GM13977 (cell line): ENCODE measurements around the gene GCNA.

Experiments used
- DNase-seq: peaks from one replicate; pipeline ENCODE4 v3.0.0; 2012; ENCODE audit warnings: low spot score
- in situ Hi-C: fragments of 300-500 bp; cut with MboI; formaldehyde crosslinking; loops from one replicate; pipeline ENCODE4 v1.12.0; 2022; ENCODE audit warnings: low sequenced_read_pairs, low pct_unique_long_range_greater_than_20kb, mixed read lengths, inconsistent platforms; ENCODE audit not compliant: unreplicated experiment
- TF ChIP-seq, protein P1 (sequence below): IDR thresholded peaks from 2 replicates; pipeline ENCODE4 v1.5.1; 2012; ENCODE audit warnings: mild to moderate bottlenecking, control low read depth; ENCODE audit not compliant: insufficient read depth; ENCODE audit errors: extremely low read depth, missing control alignments

GCNA gene

DNA sequence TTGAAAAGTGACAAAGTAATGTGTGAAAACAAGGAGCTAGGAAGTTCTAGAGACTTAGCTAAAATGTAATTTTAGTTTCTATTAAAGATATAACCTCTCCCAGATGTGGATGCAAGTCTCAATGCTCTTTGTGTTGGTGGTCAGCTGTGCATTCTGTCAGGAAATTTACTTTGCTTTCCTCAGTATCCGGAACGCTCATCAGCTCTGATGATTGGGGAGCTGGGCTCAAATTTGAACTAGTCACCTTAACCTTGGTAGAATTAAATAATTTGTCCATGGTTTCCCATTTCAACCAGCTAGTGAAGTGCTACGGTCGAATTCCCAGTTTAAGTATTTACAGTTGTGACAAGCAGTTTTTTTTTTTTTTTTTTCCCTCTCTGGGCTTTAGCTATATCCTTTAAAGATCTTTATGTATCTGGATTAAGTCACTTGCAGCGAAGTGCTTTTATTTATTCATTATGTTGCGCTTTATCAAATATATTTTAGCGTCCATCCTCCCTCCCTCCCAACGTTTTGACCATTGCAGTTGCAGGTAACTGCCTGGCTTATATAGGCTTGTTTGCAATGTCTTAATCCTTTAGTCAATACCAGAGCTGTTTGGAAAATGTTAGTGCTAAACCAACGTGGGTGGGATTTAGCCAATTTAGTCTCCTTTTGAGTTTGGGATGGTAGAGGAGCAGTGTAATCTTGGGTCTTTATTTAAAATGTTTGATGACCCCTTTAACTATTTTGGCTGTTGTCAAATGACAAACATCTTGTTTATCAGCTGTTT, 43.3 kb upstream of the GCNA start:
- in situ Hi-C loops = no loop called here
- DNase-seq = no peak
- TF ChIP-seq, protein P1, sequence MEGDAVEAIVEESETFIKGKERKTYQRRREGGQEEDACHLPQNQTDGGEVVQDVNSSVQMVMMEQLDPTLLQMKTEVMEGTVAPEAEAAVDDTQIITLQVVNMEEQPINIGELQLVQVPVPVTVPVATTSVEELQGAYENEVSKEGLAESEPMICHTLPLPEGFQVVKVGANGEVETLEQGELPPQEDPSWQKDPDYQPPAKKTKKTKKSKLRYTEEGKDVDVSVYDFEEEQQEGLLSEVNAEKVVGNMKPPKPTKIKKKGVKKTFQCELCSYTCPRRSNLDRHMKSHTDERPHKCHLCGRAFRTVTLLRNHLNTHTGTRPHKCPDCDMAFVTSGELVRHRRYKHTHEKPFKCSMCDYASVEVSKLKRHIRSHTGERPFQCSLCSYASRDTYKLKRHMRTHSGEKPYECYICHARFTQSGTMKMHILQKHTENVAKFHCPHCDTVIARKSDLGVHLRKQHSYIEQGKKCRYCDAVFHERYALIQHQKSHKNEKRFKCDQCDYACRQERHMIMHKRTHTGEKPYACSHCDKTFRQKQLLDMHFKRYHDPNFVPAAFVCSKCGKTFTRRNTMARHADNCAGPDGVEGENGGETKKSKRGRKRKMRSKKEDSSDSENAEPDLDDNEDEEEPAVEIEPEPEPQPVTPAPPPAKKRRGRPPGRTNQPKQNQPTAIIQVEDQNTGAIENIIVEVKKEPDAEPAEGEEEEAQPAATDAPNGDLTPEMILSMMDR = no peak

DNA sequence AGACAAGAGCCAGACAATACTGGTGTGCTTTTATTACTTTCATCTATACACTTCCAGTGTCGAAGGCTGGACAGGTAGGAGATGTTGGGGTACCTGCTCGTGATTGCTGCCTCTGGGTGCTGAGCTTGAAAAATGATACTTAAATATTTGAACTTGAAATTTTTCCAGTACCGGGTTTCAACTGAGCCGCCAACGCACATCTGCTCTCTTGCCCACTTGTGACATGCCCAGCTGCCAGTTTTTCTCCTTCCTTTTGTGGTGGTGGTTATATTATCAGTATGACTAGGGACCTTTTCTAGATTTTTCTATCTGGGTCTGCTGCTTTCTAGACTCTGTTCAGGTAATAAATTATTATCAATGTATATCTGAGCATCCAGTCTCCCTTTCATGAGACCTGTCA, 42.0 kb upstream of the GCNA start:
- in situ Hi-C loops = no loop called here
- TF ChIP-seq, protein P1 = no peak
- no peak for DNase-seq

DNA sequence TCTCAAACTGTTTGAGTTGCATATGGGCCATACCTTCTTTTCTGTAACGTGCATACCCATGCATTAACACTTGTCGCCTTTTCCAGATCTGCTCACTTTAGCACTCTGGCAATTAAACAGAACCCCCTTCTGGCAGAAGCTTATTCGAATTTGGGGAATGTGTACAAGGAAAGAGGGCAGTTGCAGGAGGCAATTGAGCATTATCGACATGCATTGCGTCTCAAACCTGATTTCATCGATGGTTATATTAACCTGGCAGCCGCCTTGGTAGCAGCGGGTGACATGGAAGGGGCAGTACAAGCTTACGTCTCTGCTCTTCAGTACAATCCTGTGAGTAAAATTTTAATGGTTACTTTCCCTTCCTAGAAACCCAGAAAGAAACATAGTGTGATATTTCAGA, 40.5 kb upstream of the GCNA start:
- in situ Hi-C loops = no loop called here
- no peak for DNase-seq
- TF ChIP-seq, protein P1 = no peak

DNA sequence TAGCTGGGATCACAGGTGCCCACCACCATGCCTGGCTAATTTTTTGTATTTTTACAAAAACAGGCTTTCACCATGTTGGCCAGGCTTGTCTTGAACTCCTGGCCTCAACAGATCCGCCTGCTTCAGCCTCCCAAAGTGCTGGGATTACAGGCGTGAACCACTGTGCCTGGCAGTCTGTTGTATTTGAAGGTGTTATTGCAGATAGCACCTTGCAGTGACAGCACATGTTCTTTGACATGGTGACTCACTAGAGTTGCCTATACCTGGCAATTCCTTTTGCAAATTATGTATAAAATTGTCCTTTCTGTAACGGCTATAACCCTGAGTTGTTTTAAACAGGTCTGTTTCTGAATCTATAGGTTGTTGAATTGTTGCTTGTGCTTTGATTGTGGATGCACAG, 37.4 kb upstream of the GCNA start:
- TF ChIP-seq, protein P1 = no peak
- DNase-seq = no peak
- in situ Hi-C loops = no loop called here

DNA sequence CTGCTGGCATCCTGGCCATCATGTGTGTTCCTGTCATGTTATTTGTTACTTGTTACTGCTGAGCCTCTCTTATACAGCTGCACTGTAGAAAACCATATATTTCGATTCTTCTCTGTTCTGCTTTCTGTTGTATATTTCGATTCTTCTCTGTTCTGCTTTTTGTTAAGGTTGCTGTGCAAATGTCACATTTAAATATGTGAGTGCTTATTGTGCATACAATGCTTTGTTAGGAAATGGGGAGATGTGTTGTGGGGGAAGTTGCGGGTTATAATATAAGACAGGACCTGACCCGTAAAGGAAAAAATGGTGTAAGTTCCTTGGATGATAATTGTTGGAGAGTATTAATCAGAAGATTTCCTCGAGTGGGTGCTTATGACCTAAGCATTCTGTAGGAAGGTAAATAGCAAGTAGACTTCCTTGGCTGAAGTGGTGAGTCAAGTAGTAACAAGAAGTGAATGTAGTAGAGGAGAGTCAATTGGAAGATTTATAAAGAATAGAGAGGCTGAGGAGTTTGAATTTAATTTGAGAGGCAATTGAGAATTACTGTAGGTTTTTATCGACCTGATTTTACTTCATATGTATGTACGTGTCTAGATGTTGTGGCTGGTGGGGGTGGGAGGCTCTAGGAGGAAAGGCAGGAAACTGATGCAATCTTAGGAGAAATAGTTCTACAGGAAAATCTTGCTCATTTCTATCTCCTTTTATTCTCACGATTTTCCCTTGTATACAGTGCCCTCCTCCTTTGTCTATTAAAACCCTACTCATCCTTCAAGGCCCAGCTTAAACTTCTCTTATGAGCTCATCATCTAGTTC, 36.8 kb upstream of the GCNA start:
- DNase-seq = no peak
- in situ Hi-C loops = no loop called here
- TF ChIP-seq, protein P1 = no peak

DNA sequence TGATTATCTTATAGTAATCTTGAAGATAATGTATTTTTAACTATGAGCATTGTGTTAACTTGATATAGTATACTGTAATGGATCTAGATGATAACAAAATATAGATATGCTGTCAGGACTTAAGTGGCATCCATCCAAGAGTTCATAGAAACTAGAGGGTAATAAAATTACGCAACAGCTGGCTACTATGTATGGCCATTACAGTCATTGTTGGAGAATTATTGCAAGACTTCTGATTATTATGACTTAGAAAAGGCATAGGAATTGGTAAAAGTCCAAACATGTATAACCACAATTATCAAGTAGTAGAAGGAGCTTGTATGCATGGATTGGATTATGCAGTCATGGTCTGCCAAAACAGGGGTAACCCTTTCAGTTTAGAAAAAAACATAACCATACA, 35.8 kb upstream of the GCNA start:
- in situ Hi-C loops = no loop called here
- no peak for DNase-seq
- TF ChIP-seq, protein P1 = no peak
